CD4-positive, alpha-beta T cell treated with Interleukin-6 for 4 hours (primary cell): ENCODE results near the gene TMEM135.

ENCODE experiments used
- DNase-seq: peaks from one replicate; pipeline ENCODE4 v3.0.0-alpha.2; 2020; ENCODE audit warnings: mixed read lengths

The TMEM135 gene

DNA sequence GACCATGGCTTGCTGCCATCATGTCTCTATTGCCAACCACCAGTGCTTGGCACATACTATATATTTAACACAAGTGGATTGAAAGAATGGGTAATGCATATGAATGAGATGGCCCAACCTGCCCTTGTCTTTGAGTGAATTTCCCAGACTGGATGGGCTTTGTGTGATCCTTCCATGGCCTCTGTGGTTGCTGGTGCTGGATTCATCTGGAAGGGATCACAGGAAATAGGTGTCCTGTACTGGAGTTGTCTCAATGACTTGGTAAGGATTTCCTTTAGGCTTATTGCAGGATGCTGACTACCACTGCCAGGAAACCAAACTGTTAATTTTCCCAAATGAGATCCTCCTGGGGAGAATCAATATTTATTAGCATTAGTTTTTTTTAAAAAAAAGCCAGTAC is 328.6 kb downstream of the TMEM135 start:
- no peak for DNase-seq

- no peak for DNase-seq
Measured at GRCh38 chr11:87366763-87367405, 329.1 kb downstream of the TMEM135 start.

DNA sequence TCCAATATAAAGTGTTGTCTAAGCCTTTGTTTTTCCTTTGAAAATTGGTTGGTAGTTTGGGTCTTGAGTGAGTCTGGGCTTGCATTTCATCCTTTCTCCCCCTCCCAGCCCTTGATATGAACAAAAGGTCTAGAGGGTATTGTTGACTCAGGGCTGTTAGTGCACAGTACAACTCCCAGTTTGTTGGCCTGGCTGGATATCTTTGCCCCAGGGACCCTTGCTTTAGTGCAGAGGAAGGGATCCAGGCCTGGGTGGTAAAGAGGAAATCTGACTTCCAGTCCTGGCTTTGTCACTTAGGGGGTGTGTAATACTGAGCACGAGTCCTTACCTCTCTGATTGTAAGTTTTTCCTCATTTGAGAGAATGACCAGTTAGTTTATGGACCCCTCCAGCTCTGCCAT is 330.4 kb downstream of the TMEM135 start:
- DNase-seq: no peak

- DNase-seq: no peak
Measured at GRCh38 chr11:87368858-87369480, 331.2 kb downstream of the TMEM135 start.

GRCh38 chr11:87369888-87370287 is 332.2 kb downstream of the TMEM135 start:
- DNase-seq: no peak

DNA sequence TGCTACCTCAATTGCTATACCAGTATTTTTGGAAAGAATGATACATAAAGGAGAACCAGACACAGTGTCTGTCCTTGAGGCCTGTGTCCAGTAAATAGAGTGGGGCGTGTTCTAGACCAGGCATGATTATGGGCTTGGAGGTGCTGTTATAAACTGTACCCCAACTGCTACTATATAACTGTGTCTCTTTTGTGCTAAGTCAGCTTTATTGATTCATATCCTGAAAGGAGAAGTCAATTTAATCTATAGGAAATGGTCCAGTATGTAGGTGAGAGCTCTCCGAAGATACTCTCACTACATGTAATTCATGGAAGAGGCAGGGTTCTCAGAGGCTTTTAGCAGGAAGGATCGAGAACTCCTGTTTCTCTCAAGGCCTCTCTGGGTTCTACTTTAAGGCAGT is 334.3 kb downstream of the TMEM135 start:
- DNase-seq: no peak
